22Rv1 (cell line): ENCODE results near the gene HAO1.

Source experiments
- ZFX ChIP-seq: fragments of 450-650 bp; IDR thresholded peaks from 2 replicates; pipeline ENCODE4 v1.6.1; 2017; ENCODE audit warnings: antibody characterized with exemption, borderline replicate concordance
- TF ChIP-seq, protein P1 (sequence below): fragments of 450-650 bp; IDR thresholded peaks from 2 replicates; pipeline ENCODE4 v1.5.1; 2017; ENCODE audit warnings: mild to moderate bottlenecking

DNA sequence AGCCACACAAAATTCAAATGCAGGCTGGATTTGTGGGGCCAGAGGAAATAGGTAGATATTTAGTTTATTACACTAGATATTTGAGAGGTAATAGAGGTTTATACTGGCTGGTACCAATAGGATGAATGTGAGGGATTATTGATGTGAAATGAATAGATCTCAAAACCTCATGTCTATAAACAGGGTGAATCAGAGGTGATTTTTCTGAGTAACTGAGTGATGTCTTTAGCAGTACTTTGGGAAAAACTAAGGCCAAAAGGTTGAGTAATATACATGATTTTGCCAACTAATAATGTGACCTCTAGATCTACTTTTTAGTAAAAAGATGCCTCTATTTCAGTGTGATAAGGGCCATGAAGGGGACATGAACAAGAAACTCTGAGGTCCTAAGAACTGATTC is 86.8 kb downstream of the HAO1 start:
- TF ChIP-seq, protein P1, sequence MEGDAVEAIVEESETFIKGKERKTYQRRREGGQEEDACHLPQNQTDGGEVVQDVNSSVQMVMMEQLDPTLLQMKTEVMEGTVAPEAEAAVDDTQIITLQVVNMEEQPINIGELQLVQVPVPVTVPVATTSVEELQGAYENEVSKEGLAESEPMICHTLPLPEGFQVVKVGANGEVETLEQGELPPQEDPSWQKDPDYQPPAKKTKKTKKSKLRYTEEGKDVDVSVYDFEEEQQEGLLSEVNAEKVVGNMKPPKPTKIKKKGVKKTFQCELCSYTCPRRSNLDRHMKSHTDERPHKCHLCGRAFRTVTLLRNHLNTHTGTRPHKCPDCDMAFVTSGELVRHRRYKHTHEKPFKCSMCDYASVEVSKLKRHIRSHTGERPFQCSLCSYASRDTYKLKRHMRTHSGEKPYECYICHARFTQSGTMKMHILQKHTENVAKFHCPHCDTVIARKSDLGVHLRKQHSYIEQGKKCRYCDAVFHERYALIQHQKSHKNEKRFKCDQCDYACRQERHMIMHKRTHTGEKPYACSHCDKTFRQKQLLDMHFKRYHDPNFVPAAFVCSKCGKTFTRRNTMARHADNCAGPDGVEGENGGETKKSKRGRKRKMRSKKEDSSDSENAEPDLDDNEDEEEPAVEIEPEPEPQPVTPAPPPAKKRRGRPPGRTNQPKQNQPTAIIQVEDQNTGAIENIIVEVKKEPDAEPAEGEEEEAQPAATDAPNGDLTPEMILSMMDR = no peak
- TF ChIP-seq ZFX = no peak
